ENCODE measurements around the gene ECM2.

ECM2 gene

GRCh38 chr9:92496396-92497176, 39.2 kb downstream of the ECM2 start:
- no peak for DNase-seq

DNA sequence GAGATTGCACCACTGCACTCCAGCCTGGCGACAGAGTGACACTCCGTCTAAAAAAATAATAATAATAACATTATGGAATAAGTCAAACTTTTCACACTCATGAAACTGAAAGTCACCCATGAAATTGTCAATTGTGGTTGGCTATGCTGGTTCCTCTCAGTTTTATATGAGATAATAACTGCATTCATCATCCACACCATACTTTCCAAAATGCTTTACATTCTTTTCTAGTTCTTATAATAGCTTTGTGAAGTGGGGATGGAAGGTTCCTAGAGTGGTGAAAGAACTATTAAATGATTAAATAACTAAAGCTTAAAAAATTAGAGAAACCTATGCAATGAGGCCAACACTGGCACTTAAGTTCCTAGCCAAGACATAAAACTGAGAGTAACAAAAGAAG, 40.9 kb downstream of the ECM2 start:
- DNase-seq, result no peak

GRCh38 chr9:92493749-92494387, 41.9 kb downstream of the ECM2 start:
- DNase-seq, result no peak

GRCh38 chr9:92492781-92493401, 42.9 kb downstream of the ECM2 start:
- no peak for DNase-seq

DNA sequence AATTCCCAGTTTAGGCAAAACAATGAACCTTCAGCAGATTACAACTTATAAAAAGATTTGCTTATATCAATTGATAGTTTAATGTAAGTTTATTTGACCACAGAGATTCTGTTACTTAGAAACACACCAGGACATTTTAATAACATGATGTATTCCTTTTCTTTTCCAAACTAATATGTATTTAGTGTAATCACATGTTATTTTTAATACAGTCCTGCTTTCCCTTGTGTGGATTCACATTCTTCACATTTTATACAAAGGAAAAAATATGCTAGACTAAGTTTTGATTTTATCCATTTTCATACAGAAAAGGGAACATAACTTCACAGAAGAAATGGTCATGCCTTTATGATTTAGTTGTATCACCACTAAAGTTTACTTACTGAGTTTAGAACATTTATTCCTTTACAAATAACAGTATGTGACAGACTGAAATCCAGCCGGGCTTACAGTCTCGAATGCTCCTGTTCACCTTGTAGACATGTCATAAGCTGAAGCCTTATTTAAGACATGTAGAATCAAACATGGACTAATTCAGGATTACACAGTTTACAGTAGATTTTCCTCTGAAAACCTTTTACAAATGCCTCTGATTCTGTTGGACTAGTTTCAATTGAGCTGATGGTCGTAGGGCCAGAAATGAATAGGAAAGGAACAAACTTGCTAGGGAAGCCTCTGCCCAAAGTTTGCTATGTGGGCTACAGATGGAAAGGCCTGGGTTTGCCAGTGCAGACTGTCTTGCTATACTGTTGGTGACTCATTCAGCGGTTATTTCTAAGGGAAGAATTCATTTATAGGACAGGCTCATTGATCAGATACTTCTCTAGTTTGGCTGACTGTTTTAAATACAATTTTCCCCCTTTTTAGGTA, 46.9 kb downstream of the ECM2 start:
- DNase-seq, result no peak

- no peak for DNase-seq
Measured at GRCh38 chr9:92486371-92486770, 49.4 kb downstream of the ECM2 start.

DNA sequence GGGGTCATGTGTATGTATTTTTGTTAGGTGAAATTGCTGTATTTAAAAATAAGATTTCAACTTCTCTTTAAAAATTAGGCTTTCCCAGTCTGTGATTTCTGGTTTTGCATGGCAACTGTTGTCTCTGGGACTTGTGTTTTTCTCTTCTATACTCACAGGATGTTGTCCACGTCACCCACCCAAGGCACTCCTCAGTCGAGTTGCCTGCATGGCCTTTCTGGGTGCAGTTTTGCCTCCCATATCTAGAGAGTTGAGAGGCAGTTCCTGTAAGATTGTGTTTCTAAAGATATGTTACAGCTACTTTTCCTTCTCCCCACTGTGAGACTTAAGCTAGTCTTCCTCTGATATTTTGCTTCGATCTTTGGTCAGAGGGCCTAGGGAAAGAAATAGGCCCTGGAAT, 51.2 kb downstream of the ECM2 start:
- DNase-seq, result no peak

GRCh38 chr9:92483627-92484545, 51.9 kb downstream of the ECM2 start:
- no peak for DNase-seq

DNA sequence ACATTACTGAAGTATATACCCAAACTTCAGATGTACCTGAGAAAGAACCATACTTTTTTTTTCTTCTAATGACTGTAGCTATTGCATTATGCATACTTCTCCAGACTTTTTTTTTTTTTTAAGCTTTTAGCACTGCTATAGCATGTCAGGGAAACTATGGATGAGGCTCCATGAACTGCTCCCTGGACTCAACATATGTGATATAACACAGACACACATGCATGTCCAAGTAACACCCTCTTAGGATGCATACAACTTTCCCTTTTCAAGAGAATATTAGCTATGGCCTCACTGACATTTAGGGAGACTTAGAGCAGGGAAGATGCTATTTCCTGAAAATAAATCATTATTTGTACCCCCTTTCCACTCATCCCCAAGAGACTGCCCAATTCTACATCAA, 53.0 kb downstream of the ECM2 start:
- no peak for DNase-seq

DNA sequence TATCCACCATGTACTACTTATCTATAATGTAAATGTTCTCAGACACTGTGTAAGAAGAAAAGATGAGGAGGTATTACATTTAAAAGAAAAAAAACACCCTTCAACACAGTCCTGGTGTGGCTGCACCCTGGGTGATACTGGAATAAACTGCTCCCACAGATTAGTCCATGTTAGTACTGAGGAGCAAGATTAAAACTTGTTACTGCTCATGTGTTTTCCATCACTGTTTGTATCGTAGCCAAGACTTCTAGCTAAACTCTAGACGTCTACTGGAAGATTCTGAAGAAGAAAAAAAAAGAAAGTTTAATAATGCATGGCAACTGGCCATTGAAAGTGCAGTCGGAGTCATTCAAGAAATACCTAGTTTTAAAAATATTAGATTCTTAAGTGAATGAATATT, 53.5 kb downstream of the ECM2 start, which contains the start of gene ASPN:
Gene ASPN, minus strand, starts transcription at position 178 of the 400 bp plus-strand sequence.
- DNase-seq, result no peak

GRCh38 chr9:92480986-92481633, 54.7 kb downstream of the ECM2 start:
- DNase-seq, result no peak

GRCh38 chr9:92480291-92480771, 55.5 kb downstream of the ECM2 start:
- no peak for DNase-seq

GRCh38 chr9:92479346-92479745, 56.4 kb downstream of the ECM2 start:
- DNase-seq, result no peak

GRCh38 chr9:92478783-92479182, 57.0 kb downstream of the ECM2 start:
- DNase-seq, result no peak

DNA sequence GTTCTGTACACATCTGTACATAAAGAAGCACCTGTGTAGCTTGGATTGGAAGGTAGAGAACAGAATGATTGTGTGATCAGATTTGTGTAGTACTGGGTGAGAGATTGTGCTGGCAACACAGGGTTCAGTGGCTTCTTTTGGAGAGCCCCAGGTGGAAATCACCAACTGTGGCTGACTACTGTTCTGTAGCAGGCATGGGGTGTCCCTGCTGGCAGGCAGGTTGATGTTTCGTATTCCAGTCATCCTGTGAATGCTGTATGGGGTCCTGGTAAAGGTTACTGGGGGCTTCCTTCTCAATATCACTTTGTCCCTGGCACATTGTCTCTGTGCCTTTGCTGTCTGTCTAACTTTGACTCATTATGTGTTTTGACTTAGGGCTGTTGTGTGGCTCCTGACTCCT, 58.8 kb downstream of the ECM2 start:
- DNase-seq, result no peak

DNA sequence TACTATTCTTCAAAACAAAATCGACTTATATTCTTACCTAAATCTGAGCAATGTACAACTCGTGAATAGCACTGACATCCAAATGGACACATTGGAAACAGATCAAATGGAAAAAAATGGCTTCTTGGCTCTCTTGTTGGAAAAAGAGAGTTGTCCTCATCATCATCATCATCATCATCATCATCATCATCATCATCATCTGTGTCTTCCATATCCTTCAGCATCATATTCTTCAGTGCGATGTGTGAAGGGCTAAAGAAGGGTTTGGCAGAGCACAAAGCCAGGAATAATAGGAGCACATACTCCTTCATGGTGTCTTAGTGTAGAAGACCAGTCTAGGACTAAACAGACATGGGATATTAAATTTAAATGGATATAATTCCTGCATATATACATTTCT, 61.2 kb downstream of the ECM2 start:
- no peak for DNase-seq

DNA sequence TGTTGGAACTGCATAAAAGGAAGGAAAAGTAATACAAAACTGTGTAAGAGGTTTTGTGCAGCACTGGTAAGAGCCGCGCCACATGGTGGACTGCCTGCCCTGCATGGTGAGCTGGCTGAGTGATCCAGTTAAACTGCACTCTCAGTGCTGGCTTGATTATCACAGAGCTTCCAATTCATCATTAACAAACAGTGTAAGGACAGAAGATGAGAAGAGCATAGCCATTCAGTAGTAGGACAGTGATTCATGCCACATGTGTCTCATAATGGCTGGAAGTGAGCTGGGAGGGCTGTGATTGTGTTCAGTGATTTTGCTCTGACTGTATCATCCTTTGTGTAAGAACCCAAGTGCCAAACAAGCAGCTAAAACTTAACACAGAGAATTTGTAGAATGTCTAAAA, 67.6 kb downstream of the ECM2 start:
- DNase-seq, result no peak

DNA sequence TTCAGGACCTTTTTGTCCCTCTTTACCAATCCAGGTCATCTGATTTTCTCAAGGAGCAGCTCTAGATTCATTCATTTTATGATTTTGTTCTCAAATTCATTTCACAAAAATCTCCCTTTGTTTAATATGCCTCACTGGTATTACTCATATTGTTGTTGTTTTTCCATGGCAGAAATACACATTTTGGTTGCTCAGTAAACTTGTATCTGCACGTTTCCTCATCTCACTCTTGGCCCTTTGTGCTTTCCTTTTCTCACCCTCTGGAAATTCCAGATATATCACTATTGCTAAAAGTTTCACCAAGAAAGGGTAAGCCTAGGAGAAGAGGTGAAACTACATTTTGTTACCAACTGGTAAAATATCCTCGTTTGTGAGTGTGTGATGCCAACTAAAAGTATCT, 68.3 kb downstream of the ECM2 start:
- no peak for DNase-seq

- no peak for DNase-seq
Measured at GRCh38 chr9:92467041-92467440, 68.7 kb downstream of the ECM2 start.

GRCh38 chr9:92463984-92464383, 71.8 kb downstream of the ECM2 start:
- no peak for DNase-seq

DNA sequence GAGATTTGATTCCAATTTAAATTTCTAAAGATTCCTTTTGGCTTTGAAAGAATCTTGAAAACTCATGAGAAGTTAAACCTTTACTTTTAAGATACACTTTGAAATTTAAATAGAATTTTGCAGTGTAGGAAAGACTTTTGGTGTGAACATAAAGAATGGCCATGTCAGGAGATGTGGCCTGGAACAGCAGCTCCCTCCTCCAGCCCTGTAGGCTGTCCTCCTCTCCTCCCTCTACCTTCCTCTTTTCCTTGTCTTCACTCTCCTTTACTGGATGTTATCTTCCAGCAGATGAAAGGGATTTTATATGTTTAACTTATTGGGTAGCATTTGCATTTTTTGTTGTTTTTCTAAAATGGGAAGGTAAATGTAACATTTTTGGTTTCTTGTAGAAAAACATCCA, 72.4 kb downstream of the ECM2 start:
- DNase-seq, result no peak

Data from CD4-positive, alpha-beta T cell treated with Interleukin-10 for 1 hour (primary cell).